H1 (cell line): ENCODE data around the gene CUX1. TPM values are rescaled to one million over a fixed set of nuclear protein-coding genes. Genes with fewer than 3 reads are reported as not detected.

Experiments
- CTCF ChIA-PET: fragments of 300-600 bp; sonication (Branson Sonifier 250); formaldehyde crosslinking; loops from one replicate; lab custom pipeline; 2021; ENCODE audit not compliant: partially characterized antibody; lab: Charles Lee
- POLR2A ChIA-PET: fragments of 300-600 bp; sonication (Branson Sonifier 250); formaldehyde crosslinking; loops from one replicate; lab custom pipeline; 2021; ENCODE audit warnings: inconsistent platforms; ENCODE audit not compliant: partially characterized antibody; lab: Charles Lee
- DNase-seq, 2 experiments: peaks; one replicate each; pipeline versions ENCODE4 v3.0.0 to v3.0.0-alpha.2; 2010 to 2022; ENCODE audit warnings: low spot score in 2 of 2, low read depth in 1 of 2, mixed read lengths in 1 of 2
- FAIRE-seq: peaks from 2 replicates; lab custom pipeline; 2011; peaks lifted over from hg19 to GRCh38; lab: Jason Lieb, UNC
- H2AFZ ChIP-seq: 2 replicates; pipeline ENCODE4 v1.8.1; 2012; ENCODE audit warnings: low read length, inconsistent platforms
- H2AK5ac ChIP-seq: 2 replicates; pipeline ENCODE4 v1.6.1; 2013; ENCODE audit warnings: low read depth, low read length
- H2BK120ac ChIP-seq: replicated peaks from 2 replicates; pipeline ENCODE3; 2013; ENCODE audit warnings: low read depth, low read length, inconsistent platforms
- H2BK12ac ChIP-seq: 2 replicates; pipeline ENCODE4 v1.6.1; 2013; ENCODE audit warnings: low read depth, low read length
- H2BK15ac ChIP-seq: 2 replicates; pipeline ENCODE4 v1.6.1; 2013; ENCODE audit warnings: low read length
- H2BK20ac ChIP-seq: 2 replicates; pipeline ENCODE4 v1.6.1; 2013; ENCODE audit warnings: low read length
- H2BK5ac ChIP-seq: 2 replicates; pipeline ENCODE4 v1.6.1; 2013; ENCODE audit warnings: low read depth, low read length
- H3K14ac ChIP-seq: 2 replicates; pipeline ENCODE4 v1.6.1; 2013; ENCODE audit warnings: inconsistent platforms; ENCODE audit not compliant: insufficient read length
- H3K18ac ChIP-seq: 2 replicates; pipeline ENCODE4 v1.6.1; 2013; ENCODE audit warnings: low read length; ENCODE audit errors: extremely low read depth
- H3K23ac ChIP-seq: 2 replicates; pipeline ENCODE4 v1.6.1; 2013; ENCODE audit warnings: inconsistent platforms; ENCODE audit not compliant: insufficient read length
- H3K23me2 ChIP-seq: 2 replicates; pipeline ENCODE4 v1.6.1; 2013; ENCODE audit warnings: low read depth, low read length
- H3K27ac ChIP-seq: 2 replicates; pipeline ENCODE4 v1.6.1; 2011; ENCODE audit warnings: low read depth, low read length, inconsistent platforms
- H3K27me3 ChIP-seq, 4 experiments: replicated peaks in 1 of 4; 1 replicate in 1 of 4; 2 replicates in 3 of 4; pipeline versions ENCODE4 v1.6.1 to v1.8.1; 2011 to 2013; ENCODE audit warnings: low read length in 3 of 4, mild to moderate bottlenecking in 3 of 4, inconsistent platforms in 2 of 4, mixed read lengths in 2 of 4, moderate library complexity in 1 of 4; ENCODE audit not compliant: control insufficient read depth in 3 of 4, insufficient read depth in 3 of 4; ENCODE audit errors: extremely low read depth in 1 of 4
- H3K36me3 ChIP-seq, 4 experiments: 2 replicates each; pipeline versions ENCODE4 v1.6.1 to v1.8.1; 2011 to 2013; ENCODE audit warnings: mild to moderate bottlenecking in 4 of 4, low read length in 3 of 4, moderate library complexity in 2 of 4, control low read depth in 1 of 4, inconsistent platforms in 1 of 4; ENCODE audit not compliant: insufficient read depth in 4 of 4, control insufficient read depth in 2 of 4
- H3K4ac ChIP-seq: replicated peaks from 2 replicates; pipeline ENCODE3; 2013; ENCODE audit warnings: low read length, low read depth, mixed read lengths, inconsistent platforms; ENCODE audit not compliant: insufficient read length
- H3K4me1 ChIP-seq, 4 experiments: replicated peaks in 1 of 4; 1 replicate in 1 of 4; 2 replicates in 3 of 4; pipeline versions ENCODE4 v1.6.1 to v1.8.1; 2011 to 2013; ENCODE audit warnings: low read length in 3 of 4, inconsistent platforms in 2 of 4, mixed read lengths in 1 of 4; ENCODE audit not compliant: insufficient read depth in 4 of 4, control insufficient read depth in 3 of 4
- H3K4me2 ChIP-seq, 2 experiments: 2 replicates each; pipeline versions ENCODE4 v1.6.1 to v1.8.1; 2011 to 2013; ENCODE audit warnings: low read depth in 2 of 2, low read length in 2 of 2, control low read depth in 1 of 2, inconsistent platforms in 1 of 2, mild to moderate bottlenecking in 1 of 2; ENCODE audit not compliant: insufficient read depth in 1 of 2
- H3K4me3 ChIP-seq, 4 experiments: fragments of 200-600, 300-600 bp in 1 of 4; sonication (generic), shearing (Covaris generic), sonication (Bioruptor Twin) in 1 of 4; 2 replicates each; pipeline versions ENCODE4 v1.5.1 to v1.8.1; 2011 to 2016; ENCODE audit warnings: low read length in 4 of 4, low read depth in 3 of 4, control low read depth in 2 of 4, inconsistent platforms in 2 of 4, mild to moderate bottlenecking in 2 of 4, mixed read lengths in 1 of 4, moderate library complexity in 1 of 4; ENCODE audit not compliant: insufficient read depth in 2 of 4; ENCODE audit errors: extremely low read depth in 1 of 4
- H3K56ac ChIP-seq: replicated peaks from 2 replicates; pipeline ENCODE3; 2013; ENCODE audit warnings: low read depth, mild to moderate bottlenecking, mixed read lengths, low read length, inconsistent platforms; ENCODE audit not compliant: insufficient read length
- H3K79me1 ChIP-seq: 2 replicates; pipeline ENCODE4 v1.6.1; 2013; ENCODE audit warnings: low read depth, low read length, control low read depth
- H3K79me2 ChIP-seq, 2 experiments: 2 replicates each; pipeline versions ENCODE4 v1.6.1 to v1.8.1; 2012 to 2013; ENCODE audit warnings: low read length in 2 of 2, mild to moderate bottlenecking in 2 of 2, inconsistent platforms in 1 of 2; ENCODE audit not compliant: insufficient read depth in 2 of 2, control insufficient read depth in 1 of 2
- H3K9ac ChIP-seq, 4 experiments: replicated peaks in 1 of 4; 1 replicate in 1 of 4; 2 replicates in 3 of 4; pipeline versions ENCODE4 v1.6.1 to v1.8.1; 2011 to 2013; ENCODE audit warnings: low read depth in 3 of 4, low read length in 3 of 4, control low read depth in 2 of 4, mild to moderate bottlenecking in 2 of 4, moderate library complexity in 2 of 4, inconsistent platforms in 1 of 4; ENCODE audit errors: extremely low read depth in 1 of 4
- H3K9me3 ChIP-seq, 2 experiments: 2 replicates each; pipeline versions ENCODE4 v1.6.1 to v1.8.1; 2012 to 2013; ENCODE audit warnings: mild to moderate bottlenecking in 2 of 2, moderate library complexity in 2 of 2, control low read depth in 1 of 2, inconsistent platforms in 1 of 2, low read depth in 1 of 2, low read length in 1 of 2, mixed read lengths in 1 of 2; ENCODE audit not compliant: insufficient read depth in 2 of 2
- H4K20me1 ChIP-seq, 2 experiments: replicated peaks in 1 of 2; 2 replicates each; pipeline versions ENCODE3 to v1.8.1; 2011 to 2013; ENCODE audit warnings: inconsistent platforms in 2 of 2, low read length in 2 of 2, mild to moderate bottlenecking in 1 of 2; ENCODE audit not compliant: insufficient read depth in 2 of 2, control insufficient read depth in 1 of 2
- H4K5ac ChIP-seq: 2 replicates; pipeline ENCODE4 v1.6.1; 2013; ENCODE audit warnings: low read length, low read depth, mixed read lengths, inconsistent platforms; ENCODE audit not compliant: insufficient read length
- H4K8ac ChIP-seq: 2 replicates; pipeline ENCODE4 v1.8.0; 2013; ENCODE audit warnings: mild to moderate bottlenecking, moderate library complexity, low read length, inconsistent platforms; ENCODE audit not compliant: insufficient read depth; ENCODE audit errors: extremely low read depth
- H4K91ac ChIP-seq: replicated peaks from 2 replicates; pipeline ENCODE3; 2013; ENCODE audit warnings: low read length, mixed read lengths, inconsistent platforms; ENCODE audit not compliant: insufficient read length
- ASH2L ChIP-seq: fragments of 200-600, 300-600 bp; sonication (generic); IDR thresholded peaks from one replicate; pipeline ENCODE4 v1.7.1; 2017; ENCODE audit warnings: low read length
- CTCF ChIP-seq, 3 experiments: IDR thresholded peaks; 1 replicate in 2 of 3; 2 replicates in 1 of 3; pipeline versions ENCODE4 v1.5.1 to v1.6.1; 2011; ENCODE audit warnings: low read length in 3 of 3, mild to moderate bottlenecking in 3 of 3, inconsistent platforms in 2 of 3, low read depth in 1 of 3, moderate library complexity in 1 of 3; ENCODE audit not compliant: insufficient read depth in 1 of 3; ENCODE audit errors: control extremely low read depth in 1 of 3
- GABPA ChIP-seq: IDR thresholded peaks from 2 replicates; pipeline ENCODE4 v1.6.1; 2011; ENCODE audit warnings: mild to moderate bottlenecking, low read length, moderate library complexity, borderline replicate concordance; ENCODE audit not compliant: insufficient read depth
- MAX ChIP-seq: IDR thresholded peaks from 2 replicates; pipeline ENCODE4 v1.6.1; 2012; ENCODE audit warnings: inconsistent platforms
- RAD21 ChIP-seq, 2 experiments: IDR thresholded peaks in 1 of 2; conservative IDR thresholded peaks in 1 of 2; 2 replicates each; pipeline ENCODE4 v1.6.1; 2011; ENCODE audit warnings: low read depth in 2 of 2, low read length in 2 of 2, improper control_type of control experiment in 1 of 2, inconsistent platforms in 1 of 2, mild to moderate bottlenecking in 1 of 2, moderate library complexity in 1 of 2
- RXRA ChIP-seq: IDR thresholded peaks from 2 replicates; pipeline ENCODE4 v1.6.1; 2011; ENCODE audit warnings: low read depth, mild to moderate bottlenecking, low read length, moderate library complexity; ENCODE audit not compliant: insufficient read depth
- TEAD4 ChIP-seq: IDR thresholded peaks from 2 replicates; pipeline ENCODE4 v1.6.1; 2012; ENCODE audit warnings: low read depth, low read length, inconsistent platforms, mixed read lengths
- YY1 ChIP-seq: IDR thresholded peaks from 2 replicates; pipeline ENCODE4 v1.6.1; 2011; ENCODE audit warnings: low read depth, mild to moderate bottlenecking, low read length
- WGBS, 2 experiments: shearing (Covaris generic) in 1 of 2; methylation state at CpG; one replicate each; pipeline versions ENCODE4 v1.1.6 to v1.1.7; 2013 to 2015; ENCODE audit warnings: low lambda C conversion rate in 2 of 2, mixed read lengths in 2 of 2, inconsistent platforms in 1 of 2, low coverage in 1 of 2, missing lambda C conversion rate in 1 of 2; ENCODE audit not compliant: insufficient replicate concordance in 2 of 2, insufficient coverage in 1 of 2, insufficient read length in 1 of 2; ENCODE audit errors: extremely low coverage in 1 of 2, missing lambda C conversion rate in 1 of 2; 5-methylcytosine and 5-hydroxymethylcytosine counted together
- polyA plus RNA-seq, 7 experiments: library from polyadenylated mRNA; depleted of rRNA in 3 of 7; stranded (reverse) in 5 of 7; unstranded in 2 of 7; fragments of >200 nt in 5 of 7; fragments of 200-250 nt in 2 of 7; gene quantifications; 1 replicate in 5 of 7; 2 replicates in 1 of 7; 4 replicates in 1 of 7; pipeline versions ENCODE4 v1.2.1 to v1.2.3, GENCODE V29; 2011 to 2013; ENCODE audit warnings: missing spikeins in 2 of 7, mixed read lengths in 2 of 7
- total RNA-seq: library from RNA; stranded (reverse); fragmentation: NEBNext Ultra II Directional; extraction: Animal tissue kit (Norgen Biotek cat#: 25700); gene quantifications from 2 replicates; pipeline ENCODE4 v1.2.1, GENCODE V29; 2021

CUX1 gene
- total and polyA plus RNA-seq, 2 of the 8 experiments (the other 6 are each of a cell fraction or from before 2014, with no cell fraction given): 21.6 to 65.9 TPM

- Histone ChIP-seq H3K18ac (no peak overlapping the region), H2BK120ac (no peak overlapping the region), H4K8ac (no peak overlapping the region), H3K4me1 (peaks cover 0 to 3% (median 0%) of the 10 kb centered on the region in 4 experiments; a peak in 1 of 7 replicates), H3K4me3 (no peak overlapping the region), H3K79me1 (no peaks in the 10 kb centered on the region), H3K23me2 (no peaks in the 10 kb centered on the region), H3K79me2 (no peaks in the 10 kb centered on the region), H3K4ac (no peak overlapping the region), H3K9me3 (no peaks in the 10 kb centered on the region), H4K91ac (no peak overlapping the region), H2BK12ac (no peak overlapping the region), H3K23ac (no peak overlapping the region), H3K56ac (no peak overlapping the region), H2AFZ (no peak overlapping the region), H2BK5ac (no peak overlapping the region), H2AK5ac (no peak overlapping the region), H2BK20ac (peak overlapping the region; percentile 61; the same call in 1 of the 2 replicates), H4K5ac (no peak overlapping the region), H2BK15ac (peak overlapping the region; percentile 81; the same call in 1 of the 2 replicates), H3K9ac (no peak overlapping the region), H3K27ac (no peak overlapping the region), H3K4me2 (no peak overlapping the region), H3K27me3 (no peaks in the 10 kb centered on the region), H4K20me1 (no peaks in the 10 kb centered on the region), H3K36me3 (no peaks in the 10 kb centered on the region), H3K14ac (no peak overlapping the region)
- 58% methylated on average over 16 of the region's 21 CpGs; no CpG with 5 or more reads in 1 of the 2 experiments for WGBS, 2 experiments
- no peak for FAIRE-seq
- CTCF ChIA-PET: interaction anchor here (0.6 to 3.6 kb wide), 35 partner anchors 8 to 755 kb away, joined by 3 to 20 read pairs (median 4); no protein-coding TSS in a partner anchor
- POLR2A ChIA-PET: interaction anchor here (0.9 to 1.0 kb wide), 2 partner anchors 11 to 124 kb away, joined by 3 to 4 read pairs; partner anchors contain the start of gene PRKRIP1
- peak; percentile 43 to 95 for DNase-seq
- TF ChIP-seq GABPA: peak; percentile 79; the same call in 1 of the 2 replicates
- 0 out of 2 replicates have a peak, but pooled peaks have one; percentile 21 for TF ChIP-seq MAX
- no peak for TF ChIP-seq ASH2L
- TF ChIP-seq RAD21 (IDR thresholded peaks at IDR 0.05 in 1 of 2, conservative IDR thresholded peaks at IDR 0.05 in 1 of 2; ENCODE audit: low read depth in 2 of 2, low read length in 2 of 2): peak; percentile 97
- peak; percentile 67; the same call in 1 of the 2 replicates for TF ChIP-seq YY1
- peak; percentile 72 for TF ChIP-seq TEAD4
- no peak for TF ChIP-seq RXRA
- TF ChIP-seq CTCF (IDR thresholded peaks at IDR 0.05; ENCODE audit: control extremely low read depth in 1 of 3, insufficient read depth in 1 of 3, low read depth in 1 of 3, low read length in 3 of 3): peak in 2 of 3 experiments; percentile 90 to 98; a peak in 3 of 4 replicates
Measured at GRCh38 chr7:102272075-102272916, 454.9 kb downstream of the CUX1 start.
